T-cell (primary cell): Measurements from ENCODE around the gene TMED10. TPM values are rescaled to one million over a fixed set of nuclear protein-coding genes. Genes with fewer than 3 reads are reported as not detected.

Experiments used
- ATAC-seq, 4 experiments: fragments of 200-7000 bp in 3 of 4; fragments of 150-1000 bp in 1 of 4; cut with Tn5 transposase; replicated peaks in 1 of 4; 1 replicate in 3 of 4; 2 replicates in 1 of 4; pipeline ENCODE4 v1.10.0; 2021; ENCODE audit warnings: moderate library complexity in 3 of 4, mild to moderate bottlenecking in 2 of 4, moderate number of reproducible peaks in 1 of 4
- CTCF ChIA-PET, 2 donors: fragments of 300-600 bp; sonication (Branson Sonifier 250); formaldehyde crosslinking; loops; one replicate each; lab custom pipeline; 2022; ENCODE audit warnings: antibody characterized with exemption in 2 of 2; lab: Charles Lee
- POLR2A ChIA-PET, 2 donors: fragments of 300-600 bp; sonication (Branson Sonifier 250); formaldehyde crosslinking; loops; one replicate each; lab custom pipeline; 2022; ENCODE audit warnings: antibody characterized with exemption in 2 of 2; lab: Charles Lee
- DNase-seq, 35 experiments: peaks; one replicate each; pipeline versions ENCODE4 v3.0.0 to v3.0.0-alpha.2; 2013 to 2023
- H3K27ac ChIP-seq: one replicate; pipeline ENCODE4 v1.5.1; 2013; ENCODE audit warnings: low read length
- H3K27me3 ChIP-seq, 2 experiments: replicated peaks in 1 of 2; 1 replicate in 1 of 2; 2 replicates in 1 of 2; pipeline versions ENCODE4 v1.6.1 to v1.7.0; 2013; ENCODE audit warnings: low read length in 1 of 2, mixed read lengths in 1 of 2; ENCODE audit not compliant: control insufficient read depth in 2 of 2, insufficient read depth in 2 of 2; ENCODE audit errors: extremely low read depth in 1 of 2
- H3K36me3 ChIP-seq, 2 donors: 1 replicate in 1 of 2; 2 replicates in 1 of 2; pipeline versions ENCODE4 v1.6.1 to v1.7.0; 2013; ENCODE audit warnings: low read length in 1 of 2; ENCODE audit not compliant: control insufficient read depth in 2 of 2, insufficient read depth in 1 of 2; ENCODE audit errors: extremely low read depth in 1 of 2
- H3K4me1 ChIP-seq, 2 experiments: 1 replicate in 1 of 2; 2 replicates in 1 of 2; pipeline versions ENCODE4 v1.6.1 to v1.7.0; 2013; ENCODE audit warnings: low read length in 2 of 2, mixed read lengths in 1 of 2; ENCODE audit not compliant: insufficient read depth in 2 of 2, control insufficient read depth in 1 of 2; ENCODE audit errors: extremely low read depth in 1 of 2
- H3K4me3 ChIP-seq, 2 donors: 1 replicate in 1 of 2; 2 replicates in 1 of 2; pipeline versions ENCODE4 v1.5.1 to v1.7.0; 2013; ENCODE audit warnings: mild to moderate bottlenecking in 2 of 2, low read length in 1 of 2, moderate library complexity in 1 of 2; ENCODE audit not compliant: control insufficient read depth in 1 of 2; ENCODE audit errors: extremely low read depth in 1 of 2
- H3K9me3 ChIP-seq: 2 replicates; pipeline ENCODE4 v1.7.0; 2013
- H3K27ac Mint-ChIP-seq, 2 donors: one replicate each; pipeline ENCODE4 v1.8.0; 2020 to 2021; ENCODE audit warnings: mild to moderate bottlenecking in 2 of 2, mixed read lengths in 2 of 2
- H3K27me3 Mint-ChIP-seq, 2 donors: one replicate each; pipeline ENCODE4 v1.8.0; 2021 to 2022; ENCODE audit warnings: mixed read lengths in 2 of 2
- H3K36me3 Mint-ChIP-seq: one replicate; pipeline ENCODE4 v1.8.0; 2021; ENCODE audit warnings: mixed read lengths
- H3K4me1 Mint-ChIP-seq, 3 donors: one replicate each; pipeline ENCODE4 v1.8.0; 2020 to 2022; ENCODE audit warnings: mixed read lengths in 3 of 3, mild to moderate bottlenecking in 1 of 3
- H3K4me3 Mint-ChIP-seq, 3 donors: one replicate each; pipeline ENCODE4 v1.8.0; 2020 to 2022; ENCODE audit warnings: mild to moderate bottlenecking in 3 of 3, mixed read lengths in 3 of 3, moderate library complexity in 3 of 3
- H3K9me3 Mint-ChIP-seq, 3 donors: one replicate each; pipeline ENCODE4 v1.8.0; 2020 to 2022; ENCODE audit warnings: mixed read lengths in 3 of 3
- WGBS: methylation state at CpG from one replicate; pipeline ENCODE4 v1.1.5; 2013; ENCODE audit warnings: missing lambda C conversion rate; ENCODE audit not compliant: insufficient coverage; 5-methylcytosine and 5-hydroxymethylcytosine counted together
- total RNA-seq, 35 experiments: library from RNA in 6 of 35; stranded (reverse) in 6 of 35; fragments of 120-200 nt in 1 of 35; gene quantifications; one replicate each; pipeline versions ENCODE4 v1.2.1 to v1.2.4 and lab custom pipeline; 2013 to 2026

Gene TMED10
- total RNA-seq (100 to 1,000 TPM; 143 to 193 (median 151) TPM), total RNA-seq (lab: John Stamatoyannopoulos, UW) (154 to 233 (median 185) reads per million in 29 experiments)
- 192 TPM for total RNA-seq (2013)

DNA sequence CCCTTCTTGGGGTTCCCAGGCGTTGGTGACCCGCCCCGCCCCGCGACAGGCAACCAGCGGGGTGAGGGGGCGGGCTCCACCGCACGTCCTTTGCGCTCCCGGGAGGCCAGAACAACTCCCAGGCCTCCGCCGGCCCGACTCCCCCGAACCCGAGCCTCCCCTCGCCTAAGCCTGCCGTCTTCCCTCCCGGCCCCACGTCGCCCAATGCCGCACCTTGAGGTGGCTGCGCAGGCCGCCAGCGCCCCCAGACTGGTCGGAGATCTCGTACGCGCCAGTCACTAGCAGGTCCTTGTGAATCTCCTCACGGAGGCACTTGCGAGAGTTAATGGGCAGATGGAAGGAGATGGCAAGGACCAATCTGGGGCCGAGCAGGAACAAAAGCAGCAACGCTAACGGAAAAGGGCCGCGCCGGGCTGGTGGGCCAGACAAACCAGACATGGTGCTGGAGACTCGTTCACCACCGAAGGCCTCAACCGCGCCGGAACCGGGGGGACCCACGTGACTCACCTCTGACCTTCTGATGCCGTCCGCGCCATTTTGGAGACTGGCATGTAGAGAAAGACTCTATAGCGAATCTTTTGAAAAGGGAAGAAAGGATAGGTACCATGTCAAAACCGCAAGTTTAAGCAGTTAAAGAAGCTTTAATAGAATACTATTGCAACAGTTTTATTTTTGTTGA is at the start of gene TMED10:
Gene TMED10, minus strand, starts transcription at position 471 of the 679 bp plus-strand sequence. Its CDS starts 33 bp downstream, at position 438.
- Histone ChIP-seq H3K4me1 (peaks cover 24 to 34% of the 10 kb centered on the region in 2 experiments), H3K4me3 (peak within 1 kb of the TSS; percentile 88 to 90), H3K27ac (peak within 1 kb of the TSS; percentile 99), H3K27me3 (no peaks in the 10 kb centered on the region), H3K36me3 (peaks cover 0 to 14% of the 10 kb centered on the region in 2 donors), H3K9me3 (no peaks in the 10 kb centered on the region)
- H3K36me3 Mint-ChIP-seq: peaks cover 3% of the 10 kb centered on the region
- peak within 1 kb of the TSS; percentile 95 to 97 for H3K27ac Mint-ChIP-seq
- WGBS: under 1% methylated on average over 41 of the region's 49 CpGs
- ATAC-seq (peak; percentile 79 to 81 (median 81)), DNase-seq (peak; percentile 86 to 94 (median 90))
- no peaks in the 10 kb centered on the region for H3K27me3 Mint-ChIP-seq
- peaks cover 46 to 51% (median 48%) of the 10 kb centered on the region in 3 donors for H3K4me1 Mint-ChIP-seq
- POLR2A ChIA-PET: interaction anchor here (0.6 to 2.6 kb wide), 11 partner anchors 8 to 126 kb away, joined by 3 to 16 read pairs (median 5); no protein-coding TSS in a partner anchor
- peak within 1 kb of the TSS; percentile 87 to 95 (median 92) for H3K4me3 Mint-ChIP-seq
- CTCF ChIA-PET: interaction anchor here in 1 of 2 donors (1.2 to 1.3 kb wide), 2 partner anchors 54 to 83 kb away, joined by 3 to 4 read pairs; no protein-coding TSS in a partner anchor
- H3K9me3 Mint-ChIP-seq: no peaks in the 10 kb centered on the region

DNA sequence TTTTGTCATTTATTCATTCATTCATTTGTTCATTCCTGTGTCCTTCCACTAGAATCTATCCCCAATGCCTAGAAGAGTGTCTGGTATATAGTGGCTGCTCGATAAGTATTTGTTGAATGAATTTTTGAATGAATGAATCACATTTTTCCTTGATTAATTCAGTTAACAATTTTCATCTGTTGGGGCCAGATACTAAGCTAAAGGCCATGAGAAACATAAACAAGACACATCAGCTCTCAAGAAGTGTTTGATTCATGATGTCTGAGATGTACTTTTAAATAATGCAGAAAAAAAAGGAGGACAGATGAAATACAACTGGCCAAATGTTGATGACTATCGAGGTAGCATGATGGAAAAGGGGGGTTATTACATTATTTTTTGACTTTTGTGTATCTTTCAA is 48.1 kb upstream of the TMED10 start:
- no peak for ATAC-seq
- Histone ChIP-seq H3K27me3 (peaks cover 0 to 3% of the 10 kb centered on the region in 2 experiments), H3K27ac (no peak overlapping the region), H3K36me3 (no peaks in the 10 kb centered on the region), H3K4me1 (peaks cover 3 to 18% of the 10 kb centered on the region in 2 experiments), H3K9me3 (no peaks in the 10 kb centered on the region), H3K4me3 (no peak overlapping the region)
- ChIA-PET CTCF (interaction anchor here in 1 of 2 donors (0.8 kb wide), 1 partner anchor 65 kb away, joined by 3 read pairs; no protein-coding TSS in a partner anchor), POLR2A (interaction anchor here in 1 of 2 donors (0.5 kb wide), 1 partner anchor 117 kb away, joined by 4 read pairs; no protein-coding TSS in a partner anchor)
- WGBS: no CpG with 5 or more reads among the region's 2 CpGs
- Mint-ChIP-seq H3K4me1 (peaks cover 22 to 34% (median 25%) of the 10 kb centered on the region in 3 donors), H3K4me3 (no peak overlapping the region), H3K36me3 (no peaks in the 10 kb centered on the region), H3K27me3 (no peaks in the 10 kb centered on the region), H3K27ac (no peak overlapping the region), H3K9me3 (no peaks in the 10 kb centered on the region)
- no peak for DNase-seq

DNA sequence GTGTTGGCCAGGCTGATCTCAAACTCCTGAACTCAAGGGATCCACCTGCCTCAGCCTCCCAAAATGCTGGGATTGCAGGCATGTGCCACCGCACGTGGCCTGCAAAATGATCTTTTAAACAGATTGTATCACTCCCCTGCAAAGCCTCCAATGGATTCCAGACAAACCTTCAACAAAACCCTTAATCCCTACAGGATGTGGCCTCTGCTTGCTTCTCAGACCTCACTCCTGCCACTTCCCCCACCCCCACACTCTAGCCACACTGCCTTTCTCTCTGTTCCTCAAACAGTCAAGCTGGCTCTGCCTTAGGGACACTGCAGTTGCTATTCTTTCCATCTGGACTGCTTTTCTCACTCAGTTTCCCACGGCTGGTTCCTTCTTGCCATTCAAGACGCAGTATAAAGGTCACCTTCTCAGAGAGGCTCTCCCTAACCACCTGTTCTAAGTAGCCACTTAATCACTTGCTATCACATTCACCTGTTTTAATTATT is 47.3 kb upstream of the TMED10 start:
- Histone ChIP-seq H3K4me3 (no peak overlapping the region), H3K27ac (no peak overlapping the region), H3K9me3 (no peaks in the 10 kb centered on the region), H3K4me1 (peaks cover 3 to 10% of the 10 kb centered on the region in 2 experiments), H3K36me3 (no peaks in the 10 kb centered on the region), H3K27me3 (peaks cover 0 to 3% of the 10 kb centered on the region in 2 experiments)
- Mint-ChIP-seq H3K4me1 (peaks cover 14 to 26% (median 17%) of the 10 kb centered on the region in 3 donors), H3K9me3 (no peaks in the 10 kb centered on the region), H3K36me3 (no peaks in the 10 kb centered on the region), H3K4me3 (no peak overlapping the region), H3K27me3 (no peaks in the 10 kb centered on the region), H3K27ac (no peak overlapping the region)
- ChIA-PET CTCF (interaction anchor here in 1 of 2 donors (0.8 kb wide), 1 partner anchor 64 kb away, joined by 3 read pairs; no protein-coding TSS in a partner anchor), POLR2A (no interaction called here)
- ATAC-seq (no peak), DNase-seq (peak in 1 of 35 experiments; percentile 32)
- WGBS: 76% methylated on average over 3 of the region's 4 CpGs

DNA sequence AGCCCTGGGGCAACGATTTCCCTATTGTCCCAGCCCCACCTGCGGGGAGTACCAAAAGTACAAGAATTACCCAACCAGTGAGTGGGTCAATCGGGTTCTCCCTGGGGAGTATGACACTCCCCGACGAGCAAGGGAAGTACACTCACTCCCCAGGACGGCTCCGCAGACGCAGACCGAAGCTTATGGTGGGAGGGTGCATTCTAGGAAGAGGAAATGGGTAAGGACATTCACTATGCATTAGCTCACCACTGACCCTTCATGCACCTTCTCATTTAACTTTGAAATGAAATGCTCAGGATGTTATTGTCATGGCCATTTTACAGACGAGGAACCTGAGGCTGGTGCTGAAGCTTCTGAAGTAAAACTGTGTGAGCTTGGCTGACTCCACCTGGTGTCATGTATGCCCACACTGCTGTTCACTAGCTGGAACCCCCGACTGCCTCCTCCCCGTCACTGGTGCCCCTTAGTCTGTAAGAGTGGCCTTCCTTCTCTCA is 45.8 kb upstream of the TMED10 start:
- ATAC-seq: no peak
- CTCF ChIA-PET: no interaction called here
- H3K36me3 Mint-ChIP-seq: no peaks in the 10 kb centered on the region
- H3K9me3 ChIP-seq: no peaks in the 10 kb centered on the region
- POLR2A ChIA-PET: interaction anchor here in 1 of 2 donors (0.7 to 0.8 kb wide), 2 partner anchors 26 to 59 kb away, joined by 4 to 6 read pairs; no protein-coding TSS in a partner anchor
- peaks cover 5 to 20% (median 6%) of the 10 kb centered on the region in 3 donors for H3K4me1 Mint-ChIP-seq
- H3K4me1 ChIP-seq: peaks cover 2 to 3% of the 10 kb centered on the region in 2 experiments
- H3K9me3 Mint-ChIP-seq: no peaks in the 10 kb centered on the region
- H3K4me3 Mint-ChIP-seq: no peak overlapping the region
- no peak overlapping the region for H3K27ac Mint-ChIP-seq
- peaks cover 0 to 3% of the 10 kb centered on the region in 2 experiments for H3K27me3 ChIP-seq
- H3K4me3 ChIP-seq: no peak overlapping the region
- 85% methylated on average over 4 of the region's 12 CpGs for WGBS
- H3K27ac ChIP-seq: no peak overlapping the region
- no peaks in the 10 kb centered on the region for H3K36me3 ChIP-seq
- DNase-seq: peak in 1 of 35 experiments; percentile 23
- H3K27me3 Mint-ChIP-seq: peaks cover 0 to 2% of the 10 kb centered on the region in 2 donors

DNA sequence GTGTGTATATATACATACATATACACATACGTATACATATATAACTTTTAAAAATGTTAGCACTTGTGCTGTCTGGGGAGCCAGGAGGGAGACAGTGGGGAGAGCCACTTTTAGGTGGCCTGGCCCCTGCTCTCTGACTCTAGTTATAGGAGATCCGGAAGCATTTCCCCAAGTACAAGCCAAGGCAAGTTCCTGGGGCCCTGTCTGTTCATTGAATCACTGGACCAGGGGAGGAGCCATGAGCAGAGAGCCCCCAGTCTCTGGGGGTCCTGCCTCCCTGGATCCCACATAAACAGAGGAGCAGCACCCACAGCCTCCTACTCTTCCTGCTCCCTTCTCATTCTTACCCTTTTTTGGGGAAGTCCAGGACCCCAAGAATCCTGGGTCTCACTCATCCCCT is 45.4 kb upstream of the TMED10 start:
- no peaks in the 10 kb centered on the region for H3K9me3 Mint-ChIP-seq
- peaks cover 0 to 2% of the 10 kb centered on the region in 2 donors for H3K27me3 Mint-ChIP-seq
- H3K4me3 ChIP-seq: no peak overlapping the region
- H3K36me3 ChIP-seq: no peaks in the 10 kb centered on the region
- no peak overlapping the region for H3K27ac Mint-ChIP-seq
- H3K4me1 Mint-ChIP-seq: peaks cover 5 to 18% (median 6%) of the 10 kb centered on the region in 3 donors
- H3K4me3 Mint-ChIP-seq: no peak overlapping the region
- peaks cover 2 to 3% of the 10 kb centered on the region in 2 experiments for H3K4me1 ChIP-seq
- 83% methylated on average over 1 of the region's 2 CpGs for WGBS
- no peaks in the 10 kb centered on the region for H3K36me3 Mint-ChIP-seq
- no peaks in the 10 kb centered on the region for H3K9me3 ChIP-seq
- ChIA-PET CTCF (no interaction called here), POLR2A (no interaction called here)
- ATAC-seq (no peak), DNase-seq (no peak)
- H3K27ac ChIP-seq: no peak overlapping the region
- peaks cover 0 to 3% of the 10 kb centered on the region in 2 experiments for H3K27me3 ChIP-seq

DNA sequence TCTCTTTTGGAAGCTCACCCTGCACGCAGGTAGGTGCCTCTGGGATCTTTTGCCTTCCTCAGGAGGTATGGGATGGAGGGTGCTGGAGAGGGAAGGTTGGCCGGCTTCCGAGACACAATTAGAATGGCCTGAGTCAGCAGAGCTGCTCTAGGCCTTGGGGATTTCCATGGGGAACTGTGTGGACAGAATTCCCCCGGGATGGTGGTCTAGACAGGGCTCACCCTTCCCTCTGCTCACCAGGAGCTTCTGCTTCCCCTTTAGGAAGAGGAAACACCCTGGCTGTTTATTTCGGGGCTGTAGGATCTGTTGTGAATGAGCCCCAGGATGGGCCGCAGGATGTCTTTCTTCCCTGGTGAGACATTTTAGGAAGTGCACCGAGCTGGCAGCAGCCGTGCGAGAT is 43.7 kb upstream of the TMED10 start:
- H3K9me3 ChIP-seq: no peaks in the 10 kb centered on the region
- no peak overlapping the region for H3K4me3 ChIP-seq
- POLR2A ChIA-PET: no interaction called here
- no peak overlapping the region for H3K27ac ChIP-seq
- DNase-seq (no peak), ATAC-seq (no peak)
- no peaks in the 10 kb centered on the region for H3K36me3 ChIP-seq
- Mint-ChIP-seq H3K36me3 (no peaks in the 10 kb centered on the region), H3K27ac (peak overlapping the region in 1 of 2 donors; percentile 45), H3K4me1 (peaks cover 17 to 29% (median 19%) of the 10 kb centered on the region in 3 donors), H3K9me3 (no peaks in the 10 kb centered on the region), H3K4me3 (no peak overlapping the region), H3K27me3 (peaks cover 0 to 2% of the 10 kb centered on the region in 2 donors)
- H3K27me3 ChIP-seq: no peaks in the 10 kb centered on the region
- 84% methylated on average over 2 of the region's 9 CpGs for WGBS
- peaks cover 7 to 12% of the 10 kb centered on the region in 2 experiments for H3K4me1 ChIP-seq
- CTCF ChIA-PET: no interaction called here
